Measurements from ENCODE around the gene PNPLA7.
"Not testable (repeated sequence)": the region's sequence is repeated elsewhere in the genome, so short reads cannot be mapped to it uniquely, and the experiment has no call there.

DNA sequence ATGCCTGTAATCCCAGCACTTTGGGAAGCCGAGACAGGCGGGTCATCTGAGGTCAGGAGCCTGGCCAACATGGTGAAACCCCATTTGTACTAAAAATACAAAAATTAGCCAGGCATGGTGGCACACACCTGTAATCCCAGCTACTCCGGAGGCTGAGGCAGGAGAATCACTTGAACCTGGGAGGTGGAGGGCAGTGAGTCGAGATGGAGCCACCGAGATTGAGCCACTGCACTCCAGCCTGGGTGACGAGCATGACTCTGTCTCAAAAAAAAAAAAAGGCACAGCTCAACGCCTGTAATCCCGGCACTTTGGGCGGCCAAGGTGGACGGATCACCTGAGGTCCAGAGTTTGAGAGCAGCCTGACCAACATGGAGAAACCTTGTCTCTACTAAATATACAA lies 3.5 kb upstream of the PNPLA7 start:
- TF ChIP-seq CTCF (conservative IDR thresholded peaks at IDR 0.05; ENCODE audit: low read length); EZH2phosphoT487 (IDR thresholded peaks at IDR 0.05; ENCODE audit: borderline replicate concordance, low read depth, low read length): not testable (repeated sequence)
